ENCODE measurements around the gene PTPN7.

DNA sequence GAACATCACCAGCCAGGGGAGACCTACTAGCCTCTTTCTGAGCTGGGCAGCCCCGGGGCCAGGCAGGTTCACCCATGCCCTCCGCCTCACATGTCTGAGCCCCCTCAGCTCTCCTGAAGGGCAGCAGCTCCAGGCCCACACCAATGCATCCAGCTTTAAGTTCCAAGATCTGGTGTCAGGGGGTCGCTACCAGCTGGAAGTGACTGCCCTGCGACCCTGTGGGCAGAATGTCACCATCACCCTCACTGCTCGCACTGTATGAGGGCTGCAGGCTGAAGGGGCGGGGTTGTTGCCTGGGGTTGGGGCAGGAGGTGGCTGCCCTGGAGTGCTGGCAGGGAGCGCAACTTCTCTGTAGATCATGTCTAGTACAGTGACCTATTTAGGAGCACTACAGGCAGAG lies 8.5 kb upstream of the PTPN7 start:
- TF ChIP-seq, protein P1, sequence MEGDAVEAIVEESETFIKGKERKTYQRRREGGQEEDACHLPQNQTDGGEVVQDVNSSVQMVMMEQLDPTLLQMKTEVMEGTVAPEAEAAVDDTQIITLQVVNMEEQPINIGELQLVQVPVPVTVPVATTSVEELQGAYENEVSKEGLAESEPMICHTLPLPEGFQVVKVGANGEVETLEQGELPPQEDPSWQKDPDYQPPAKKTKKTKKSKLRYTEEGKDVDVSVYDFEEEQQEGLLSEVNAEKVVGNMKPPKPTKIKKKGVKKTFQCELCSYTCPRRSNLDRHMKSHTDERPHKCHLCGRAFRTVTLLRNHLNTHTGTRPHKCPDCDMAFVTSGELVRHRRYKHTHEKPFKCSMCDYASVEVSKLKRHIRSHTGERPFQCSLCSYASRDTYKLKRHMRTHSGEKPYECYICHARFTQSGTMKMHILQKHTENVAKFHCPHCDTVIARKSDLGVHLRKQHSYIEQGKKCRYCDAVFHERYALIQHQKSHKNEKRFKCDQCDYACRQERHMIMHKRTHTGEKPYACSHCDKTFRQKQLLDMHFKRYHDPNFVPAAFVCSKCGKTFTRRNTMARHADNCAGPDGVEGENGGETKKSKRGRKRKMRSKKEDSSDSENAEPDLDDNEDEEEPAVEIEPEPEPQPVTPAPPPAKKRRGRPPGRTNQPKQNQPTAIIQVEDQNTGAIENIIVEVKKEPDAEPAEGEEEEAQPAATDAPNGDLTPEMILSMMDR (conservative IDR thresholded peaks at IDR 0.05; ENCODE audit: low read depth, low read length), result no peak
- no peak for TF ChIP-seq EZH2 (IDR thresholded peaks at IDR 0.05; ENCODE audit: borderline replicate concordance, low read depth, low read length, poor library complexity, severe bottlenecking)
